ENCODE results near the gene CIPC. TPM values are rescaled to one million over a fixed set of nuclear protein-coding genes. Genes with fewer than 3 reads are reported as not detected.

The CIPC gene
- total and polyA plus RNA-seq, 9 of the 15 experiments (the other 6 are each of a cell fraction or from before 2014, with no cell fraction given) = 5.0 to 16.9 (median 10.7) TPM

DNA sequence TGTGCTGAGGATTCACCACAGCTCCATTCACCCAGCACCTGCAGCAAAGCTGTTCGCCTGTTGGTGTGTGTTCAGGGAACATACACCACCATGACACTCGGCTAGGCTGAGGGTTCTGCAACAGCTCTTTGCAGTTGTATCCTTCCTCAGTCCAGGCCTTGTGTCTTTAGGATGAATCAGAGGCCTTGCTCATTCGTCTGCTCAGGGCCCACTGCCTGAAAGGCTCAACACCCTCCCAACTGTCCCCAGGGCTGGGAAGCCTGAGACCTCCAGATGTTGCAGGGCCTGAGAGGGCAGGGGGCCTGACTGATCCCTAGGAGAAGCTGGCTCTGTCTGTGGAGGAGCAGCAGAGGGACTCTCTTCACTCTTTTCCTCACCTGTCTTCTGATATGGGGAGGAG, 32.3 kb downstream of the CIPC start:
- WGBS (ENCODE audit: insufficient coverage, low coverage, missing lambda C conversion rate) = 0% methylated on average over 2 of the region's 3 CpGs
- no peaks in the 10 kb centered on the region for H3K36me3 ChIP-seq (ENCODE audit: control insufficient read depth, insufficient read depth, low read length)
- intact Hi-C loops (cut with micrococcal nuclease) = no loop called here
- H3K27me3 ChIP-seq (ENCODE audit: control insufficient read depth in 2 of 2, insufficient read depth in 2 of 2, low read length in 2 of 2) = peaks cover 5 to 39% of the 10 kb centered on the region in 2 experiments; a peak in 3 of 5 replicates
- no peak for TF ChIP-seq FOXA1 (IDR thresholded peaks at IDR 0.05; ENCODE audit: borderline replicate concordance)
- no peak for TF ChIP-seq ZNF174 (CRISPR knock-in tag; IDR thresholded peaks at IDR 0.05)
- TF ChIP-seq, protein P1, sequence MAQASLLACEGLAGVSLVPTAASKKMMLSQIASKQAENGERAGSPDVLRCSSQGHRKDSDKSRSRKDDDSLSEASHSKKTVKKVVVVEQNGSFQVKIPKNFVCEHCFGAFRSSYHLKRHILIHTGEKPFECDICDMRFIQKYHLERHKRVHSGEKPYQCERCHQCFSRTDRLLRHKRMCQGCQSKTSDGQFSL (CRISPR knock-in tag; IDR thresholded peaks at IDR 0.05) = no peak
- TF ChIP-seq, protein P1 (tag; IDR thresholded peaks at IDR 0.05) = no peak
- TF ChIP-seq, protein P2, sequence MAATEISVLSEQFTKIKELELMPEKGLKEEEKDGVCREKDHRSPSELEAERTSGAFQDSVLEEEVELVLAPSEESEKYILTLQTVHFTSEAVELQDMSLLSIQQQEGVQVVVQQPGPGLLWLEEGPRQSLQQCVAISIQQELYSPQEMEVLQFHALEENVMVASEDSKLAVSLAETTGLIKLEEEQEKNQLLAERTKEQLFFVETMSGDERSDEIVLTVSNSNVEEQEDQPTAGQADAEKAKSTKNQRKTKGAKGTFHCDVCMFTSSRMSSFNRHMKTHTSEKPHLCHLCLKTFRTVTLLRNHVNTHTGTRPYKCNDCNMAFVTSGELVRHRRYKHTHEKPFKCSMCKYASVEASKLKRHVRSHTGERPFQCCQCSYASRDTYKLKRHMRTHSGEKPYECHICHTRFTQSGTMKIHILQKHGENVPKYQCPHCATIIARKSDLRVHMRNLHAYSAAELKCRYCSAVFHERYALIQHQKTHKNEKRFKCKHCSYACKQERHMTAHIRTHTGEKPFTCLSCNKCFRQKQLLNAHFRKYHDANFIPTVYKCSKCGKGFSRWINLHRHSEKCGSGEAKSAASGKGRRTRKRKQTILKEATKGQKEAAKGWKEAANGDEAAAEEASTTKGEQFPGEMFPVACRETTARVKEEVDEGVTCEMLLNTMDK (IDR thresholded peaks at IDR 0.05; ENCODE audit: borderline replicate concordance, insufficient read depth, low read depth, low read length, poor library complexity, severe bottlenecking) = no peak
- no peak for TF ChIP-seq POLR2AphosphoS2 (IDR thresholded peaks at IDR 0.05; ENCODE audit: low read length)
- no peak for TF ChIP-seq ZNF668 (CRISPR knock-in tag; IDR thresholded peaks at IDR 0.05)
- H3K79me2 ChIP-seq (ENCODE audit: control insufficient read depth, insufficient read depth, low read length) = no peaks in the 10 kb centered on the region
- no peak overlapping the region for H3K27ac ChIP-seq (ENCODE audit: extremely low read depth, low read depth, low read length)
- BruUV-seq (replicated peaks) = no TSS peak
- ATAC-seq (no peak), DNase-seq (ENCODE audit: extremely low read depth in 1 of 4, low spot score in 3 of 4) (no peak), FAIRE-seq (no peak)
- in situ Hi-C loops (cut with MboI) = no loop called here
- H3K9me3 ChIP-seq (replicated peaks; ENCODE audit: control insufficient read depth, insufficient read depth, low read depth, low read length) = no peaks in the 10 kb centered on the region
- CTCF ChIA-PET (ENCODE audit: low intra/inter-chr PET ratio) = no interaction called here
- peaks cover 0 to 2% of the 10 kb centered on the region in 2 experiments; a peak in 1 of 5 replicates for H3K4me1 ChIP-seq (replicated peaks in 1 of 2; ENCODE audit: control insufficient read depth in 2 of 2, insufficient read depth in 2 of 2, low read length in 2 of 2)
- H2AFZ ChIP-seq (ENCODE audit: low read depth, low read length) = no peak overlapping the region
- no peak overlapping the region for H3K4me3 ChIP-seq
- H3K9ac ChIP-seq (ENCODE audit: insufficient read depth in 1 of 2, low read depth in 2 of 2, low read length in 2 of 2) = no peak overlapping the region
- H3K4me2 ChIP-seq (ENCODE audit: insufficient read depth, low read length) = no peak overlapping the region
- POLR2A ChIA-PET = no interaction called here
- no peaks in the 10 kb centered on the region for H3K9me1 ChIP-seq (ENCODE audit: control insufficient read depth, insufficient read depth, low read length)
- no peaks in the 10 kb centered on the region; the same call in 1 of the 2 replicates for H4K20me1 ChIP-seq (replicated peaks; ENCODE audit: control insufficient read depth, insufficient read depth, low read length)
